HG03175 (cell line): ENCODE data around the gene ZEB2.

ENCODE experiments used
- ATAC-seq: cut with Tn5 transposase; IDR thresholded peaks from one replicate; pipeline ENCODE4 v1.9.1; 2021; ENCODE audit warnings: mild to moderate bottlenecking, moderate library complexity; ENCODE audit not compliant: unreplicated experiment

ZEB2 gene

DNA sequence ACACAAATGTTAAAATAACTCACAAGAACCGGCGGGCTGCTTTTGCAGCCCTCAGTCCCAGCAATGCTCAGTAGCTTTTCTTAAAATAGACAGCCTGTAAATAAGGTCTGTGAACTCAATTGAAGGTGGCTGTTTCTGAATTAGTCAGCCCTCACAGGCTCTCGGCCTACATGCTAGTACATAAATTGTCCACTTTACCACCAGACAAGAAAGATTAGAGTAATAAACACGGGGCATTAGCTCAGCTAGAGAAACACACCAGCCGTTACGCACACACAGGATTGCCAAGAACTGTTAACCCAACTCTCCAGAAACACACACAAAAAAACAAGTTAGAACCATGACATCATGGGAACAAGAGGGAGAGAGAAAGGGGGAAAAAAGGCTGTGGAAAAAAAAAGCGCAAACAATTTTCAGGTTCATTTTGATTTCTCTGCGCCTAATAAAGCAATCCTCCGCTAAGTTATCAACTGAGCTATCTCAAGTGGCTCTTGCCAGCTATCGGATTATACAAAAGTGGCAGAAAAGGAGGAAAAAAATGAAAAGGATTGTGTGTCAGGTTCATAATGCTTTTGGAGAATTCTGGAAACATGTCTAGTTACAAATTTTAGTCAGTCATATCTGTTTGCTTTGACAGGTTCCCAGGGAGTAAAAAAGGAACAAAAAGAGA, 89.1 kb downstream of the ZEB2 start:
- ATAC-seq, result peak; percentile 74

DNA sequence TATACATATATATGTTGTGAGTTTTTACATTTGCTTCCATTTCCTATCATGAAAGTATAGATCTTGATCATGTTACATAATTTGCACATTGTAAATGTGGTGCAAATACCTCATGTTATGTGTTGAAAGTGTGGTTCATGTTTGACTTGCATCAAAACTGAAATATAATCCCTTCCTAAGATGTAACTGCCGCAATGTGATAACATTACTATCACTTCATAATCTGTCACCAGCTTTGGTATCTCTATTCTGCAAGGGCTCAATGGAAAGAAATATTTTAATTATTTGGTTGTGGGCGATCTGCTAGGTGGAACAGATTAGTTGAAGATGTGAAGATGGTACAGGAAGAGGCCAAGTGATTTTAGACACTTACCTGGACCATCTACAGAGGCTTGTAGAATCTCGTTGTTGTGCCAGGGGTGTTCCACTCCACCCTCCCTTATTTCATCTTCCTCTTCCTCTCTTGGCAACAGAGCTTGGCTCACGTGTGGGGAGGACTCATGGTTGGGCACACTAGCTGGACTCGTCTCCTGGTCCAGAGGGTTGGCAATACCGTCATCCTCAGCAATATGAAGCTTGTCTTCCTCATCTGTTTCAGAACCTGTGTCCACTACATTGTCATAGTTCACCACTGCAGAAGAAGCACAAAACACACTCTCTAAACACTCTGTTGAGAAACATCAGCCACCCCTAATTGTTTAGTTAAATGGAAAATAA, 90.4 kb downstream of the ZEB2 start:
- ATAC-seq, result no peak

DNA sequence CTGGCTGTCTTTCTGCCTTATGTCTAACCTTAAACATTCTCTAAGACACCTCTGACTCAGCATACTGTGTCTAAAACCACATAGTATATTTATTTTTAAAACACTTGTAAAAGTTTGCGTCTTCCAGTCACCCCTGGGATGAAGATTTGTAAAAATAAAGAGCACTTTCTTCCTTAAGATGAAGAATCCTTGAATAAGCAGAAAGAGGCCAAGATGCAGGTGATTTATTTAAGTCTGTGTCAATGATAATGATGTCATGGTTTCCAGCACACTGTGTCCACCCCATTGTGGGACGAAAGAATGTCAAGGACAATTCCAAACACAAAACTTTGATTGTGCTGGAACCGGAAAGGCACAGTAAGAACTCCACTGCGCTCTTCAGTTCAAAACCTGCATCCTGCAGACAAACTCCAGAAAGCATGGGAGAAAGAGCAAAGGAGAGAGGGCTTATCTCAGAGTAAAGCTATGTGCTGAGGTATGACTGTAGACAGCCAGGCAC, 92.9 kb downstream of the ZEB2 start:
- no peak for ATAC-seq

DNA sequence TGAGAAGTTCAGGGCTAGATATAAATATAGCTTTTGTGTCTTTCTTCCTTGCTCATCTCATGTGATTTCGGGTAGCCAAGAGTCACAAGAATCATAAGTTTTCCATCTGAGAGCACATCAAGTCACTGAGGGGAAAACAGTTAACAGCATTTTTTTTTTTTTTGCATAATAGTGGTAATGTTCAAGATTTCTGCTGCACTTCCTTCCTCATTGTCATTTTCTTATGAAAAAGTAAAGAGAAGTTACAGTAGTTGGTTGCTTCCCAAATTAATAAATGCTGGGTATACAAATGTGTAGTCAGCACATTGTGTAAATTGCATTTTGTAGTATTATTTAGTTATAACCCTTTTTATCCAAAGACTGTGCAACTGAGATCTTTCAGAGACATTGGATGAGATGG, 93.6 kb downstream of the ZEB2 start:
- ATAC-seq, result no peak

DNA sequence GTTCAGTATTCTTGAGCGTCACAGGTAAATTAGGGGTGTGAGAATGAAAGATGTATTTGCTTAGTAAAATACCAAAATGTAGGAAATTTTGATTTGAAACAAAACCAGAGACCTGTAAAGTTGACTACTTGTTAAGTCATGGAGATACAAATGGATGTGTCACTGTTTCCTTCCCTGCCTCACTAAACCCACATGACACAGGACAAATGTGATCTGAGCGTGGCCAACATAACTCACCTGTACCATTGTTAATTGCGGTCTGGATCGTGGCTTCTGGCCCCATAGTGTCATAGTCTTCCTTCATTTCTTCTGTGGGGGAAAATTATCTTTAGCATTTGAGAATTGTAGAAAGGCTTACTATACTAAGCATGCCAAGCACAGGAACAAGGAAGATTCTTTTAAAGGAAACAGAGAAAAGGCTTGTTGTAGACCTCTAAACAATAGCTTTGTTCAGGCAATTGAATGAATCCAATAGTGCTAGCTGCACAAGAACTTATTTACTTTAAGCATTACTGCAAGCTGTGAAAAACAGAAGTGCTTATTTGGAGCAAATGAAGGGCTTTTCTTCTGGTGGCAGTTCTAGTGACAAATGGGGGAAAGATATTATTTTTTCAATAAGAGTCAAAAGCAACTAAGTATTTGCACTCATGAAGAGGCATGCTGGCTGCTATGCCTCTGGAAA, 95.2 kb downstream of the ZEB2 start:
- ATAC-seq, result no peak

DNA sequence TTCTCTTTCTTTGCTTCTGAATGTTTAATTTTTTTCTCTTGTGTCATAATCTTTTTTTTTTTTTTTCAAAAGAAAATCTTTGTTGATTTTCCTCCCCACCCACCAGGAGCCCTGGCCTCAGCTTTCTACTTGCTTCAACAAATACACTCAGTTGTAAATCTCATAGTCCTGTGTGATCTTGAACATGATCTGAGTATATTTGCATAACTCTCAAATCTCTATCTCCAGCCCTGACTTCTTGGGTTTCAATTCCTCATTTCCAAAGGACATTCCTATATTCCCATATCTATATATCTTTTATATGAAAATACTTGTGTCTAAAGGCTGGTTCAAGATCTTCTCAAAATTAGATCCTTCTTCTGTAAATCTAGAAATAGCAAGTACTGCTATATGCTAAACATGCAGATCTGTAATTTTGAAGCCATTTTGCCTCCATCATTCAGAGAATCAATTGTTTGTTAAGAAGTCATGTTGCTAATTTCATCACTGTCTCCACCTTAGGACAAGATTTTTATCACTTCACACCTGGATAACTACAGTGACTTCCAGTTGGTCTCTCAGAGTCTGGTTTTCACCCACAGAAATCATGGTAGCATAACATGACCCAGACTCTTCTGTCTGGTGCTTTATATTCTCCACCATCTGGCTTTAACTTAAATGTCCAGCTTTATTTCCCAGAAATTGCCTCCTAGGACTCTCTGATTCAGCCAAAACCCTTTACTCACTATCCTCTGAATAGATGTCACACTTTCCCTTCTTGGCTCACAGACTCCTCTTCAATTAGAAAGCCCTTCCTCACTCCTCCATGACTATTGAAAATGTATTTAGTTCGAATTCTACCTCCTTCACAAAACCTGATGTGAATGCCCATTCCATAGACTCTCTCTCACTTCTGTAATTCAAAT, 98.1 kb downstream of the ZEB2 start:
- no peak for ATAC-seq

DNA sequence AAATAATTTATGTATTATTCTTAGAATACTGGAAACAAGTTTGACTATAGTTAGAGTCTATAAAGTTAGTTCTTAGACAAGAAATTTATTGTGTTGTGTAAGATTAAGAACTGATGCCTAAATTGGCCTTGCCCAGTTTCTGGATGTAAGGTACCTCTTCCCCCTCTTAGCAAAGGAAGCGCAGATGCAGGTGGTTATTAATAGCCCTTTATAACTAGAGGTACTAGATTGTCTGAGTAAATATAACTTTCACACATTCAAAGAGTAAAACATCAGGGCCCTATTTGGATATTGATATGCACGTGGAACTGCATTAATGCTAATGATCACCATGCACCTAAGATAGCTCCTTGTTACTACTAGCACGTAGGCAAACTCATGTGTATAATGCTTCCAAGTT, 100.7 kb downstream of the ZEB2 start:
- ATAC-seq, result no peak

DNA sequence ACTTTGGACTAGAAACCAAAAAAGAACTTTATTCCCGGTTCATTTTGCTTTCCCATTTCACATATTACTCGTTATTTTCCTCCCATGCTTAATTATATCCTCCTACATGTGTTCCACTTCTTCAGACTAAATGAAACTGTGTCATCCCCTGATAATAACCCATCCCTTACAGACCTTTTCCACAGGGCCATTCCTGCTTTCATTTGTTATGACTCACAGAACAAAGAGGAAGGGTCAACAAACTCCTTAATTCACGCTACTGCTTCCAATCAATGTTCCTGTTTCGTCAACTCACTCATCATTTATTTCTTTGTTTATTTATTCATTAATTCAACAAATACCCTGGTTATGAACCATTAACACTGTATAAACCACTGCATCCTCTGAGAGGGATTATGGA, 104.5 kb downstream of the ZEB2 start:
- ATAC-seq, result no peak

DNA sequence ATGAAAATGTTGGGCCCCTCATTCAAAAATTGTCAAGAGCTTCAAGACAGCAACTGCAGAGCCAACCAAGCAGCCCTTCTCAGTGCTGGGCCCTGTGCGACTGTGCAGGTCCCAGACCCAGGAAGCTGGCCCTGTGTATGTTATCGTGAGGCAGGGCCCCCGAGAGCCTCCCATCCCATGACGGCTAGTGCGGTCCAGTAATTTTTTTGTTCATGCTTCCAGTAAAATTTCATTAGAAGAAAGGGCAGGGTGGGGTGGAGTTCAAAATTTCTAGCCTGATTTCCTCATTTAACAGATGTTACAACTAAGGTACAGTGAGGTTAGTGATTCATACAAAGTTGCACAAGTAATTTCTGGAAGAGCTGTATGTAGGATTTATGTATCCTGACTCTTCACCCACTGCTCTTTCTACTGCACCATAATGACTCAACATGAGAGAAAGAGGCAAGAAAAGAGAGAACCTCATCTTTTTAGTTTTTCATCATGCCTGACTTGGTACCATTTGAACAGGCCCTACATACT, 105.5 kb downstream of the ZEB2 start:
- no peak for ATAC-seq

DNA sequence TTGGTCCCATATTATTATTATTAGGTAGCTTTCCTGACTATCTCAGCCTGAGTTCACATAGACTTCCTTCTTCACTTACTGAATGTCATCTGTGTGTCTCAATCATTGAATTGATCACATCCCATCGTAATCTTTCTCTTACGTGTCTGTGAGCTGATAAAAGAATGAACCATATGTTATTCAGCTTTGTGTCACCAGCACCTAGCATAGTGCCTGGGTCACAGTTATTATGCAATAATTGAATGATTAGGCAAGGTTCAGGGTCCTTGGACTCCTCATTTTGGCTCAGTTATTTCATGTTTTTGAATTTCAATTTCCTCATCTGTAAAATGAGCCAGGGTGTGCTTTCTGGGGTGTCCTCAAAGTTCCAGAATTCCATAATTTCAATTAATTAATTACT, 107.2 kb downstream of the ZEB2 start:
- ATAC-seq, result no peak

DNA sequence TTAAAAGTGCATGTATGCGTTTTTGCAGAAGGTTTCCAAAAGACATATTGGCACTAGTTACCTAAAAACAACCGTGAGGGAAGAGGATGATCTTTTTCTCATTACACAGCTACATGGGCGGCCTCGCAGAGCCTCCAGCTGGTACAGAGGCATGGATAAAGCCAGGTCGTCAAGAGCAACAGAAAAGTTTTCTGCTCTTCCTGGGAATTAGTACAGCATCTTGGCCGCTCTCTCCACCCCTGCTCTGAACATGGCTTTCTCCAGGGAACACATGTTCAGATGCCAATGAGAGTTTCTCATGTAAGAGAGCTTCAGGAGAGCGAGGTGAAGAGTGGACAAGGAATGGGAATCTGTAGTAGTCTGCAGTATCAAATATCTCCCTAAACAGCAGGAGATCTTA, 108.4 kb downstream of the ZEB2 start:
- no peak for ATAC-seq

DNA sequence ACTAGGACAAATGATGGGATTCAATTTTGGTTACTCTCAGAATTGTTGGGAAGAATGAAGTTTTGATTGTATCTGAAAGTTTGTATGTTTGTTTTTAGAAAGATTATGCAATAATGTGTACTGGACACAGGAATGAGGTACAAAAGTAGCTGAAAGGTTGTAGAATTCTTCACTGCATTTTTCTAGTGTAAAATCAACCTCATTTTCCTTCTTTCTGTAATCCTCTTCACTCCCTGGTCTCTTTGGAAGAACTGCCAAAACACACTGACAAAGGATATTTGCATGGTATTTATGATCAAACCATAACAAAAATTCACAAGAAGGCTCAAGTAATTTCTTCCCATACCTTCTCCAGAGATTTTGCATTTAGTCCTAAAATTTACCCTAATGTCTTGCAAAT, 110.7 kb downstream of the ZEB2 start:
- ATAC-seq, result no peak

DNA sequence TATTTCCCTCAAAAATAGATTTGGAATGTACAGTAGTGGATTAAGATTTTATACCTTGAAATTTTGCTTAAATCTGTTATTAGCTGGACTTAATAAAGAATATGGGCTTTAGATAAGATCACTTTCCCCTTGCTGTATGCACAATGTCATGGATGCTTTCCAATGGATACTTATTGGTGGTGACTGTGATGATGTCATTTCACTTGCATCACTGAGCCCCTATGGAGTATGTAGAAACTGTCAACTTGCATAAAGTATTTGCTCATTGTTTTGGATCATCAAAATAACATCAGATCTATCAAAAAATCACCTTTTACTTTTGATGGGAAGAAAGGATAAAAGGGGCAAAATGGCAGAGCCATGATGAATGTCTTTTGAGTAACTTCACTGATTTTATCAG, 112.7 kb downstream of the ZEB2 start:
- ATAC-seq, result no peak

DNA sequence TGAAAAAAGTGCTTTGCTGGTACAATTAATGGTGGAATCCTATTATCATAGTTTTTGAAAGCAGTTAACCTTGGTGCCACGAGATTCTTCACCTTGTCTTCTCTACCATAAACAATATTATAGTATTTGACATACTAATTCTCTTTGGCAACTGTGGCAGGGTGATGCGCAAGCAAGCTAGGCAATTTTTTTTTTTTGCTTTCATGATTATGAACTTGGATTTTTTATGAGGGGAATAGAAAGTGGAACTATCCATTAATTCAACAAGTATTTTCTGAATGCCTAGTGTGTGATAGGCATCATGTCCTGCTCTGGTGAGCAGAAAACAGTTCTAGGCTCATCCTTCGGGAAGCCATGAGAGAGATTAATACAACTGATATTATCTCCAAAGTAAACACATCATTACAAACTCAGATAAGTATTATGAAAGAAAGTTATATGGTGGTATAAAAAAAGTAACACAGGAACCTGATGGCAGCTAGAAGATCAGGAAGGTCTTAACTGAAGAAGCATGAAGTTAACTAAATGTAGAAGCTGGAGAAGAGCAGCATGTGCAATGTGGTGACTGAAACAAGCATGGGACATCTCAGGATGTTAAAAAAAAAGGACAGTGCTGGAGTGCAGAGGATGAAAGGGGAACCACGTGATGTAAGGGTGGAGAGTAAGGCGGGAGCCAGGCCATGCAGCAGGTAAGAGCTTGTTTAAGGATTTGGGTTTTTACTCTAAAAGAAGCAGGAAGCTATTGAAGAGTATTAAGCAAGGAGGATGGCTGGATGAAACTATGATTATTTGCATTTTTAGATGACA, 113.7 kb downstream of the ZEB2 start:
- no peak for ATAC-seq

DNA sequence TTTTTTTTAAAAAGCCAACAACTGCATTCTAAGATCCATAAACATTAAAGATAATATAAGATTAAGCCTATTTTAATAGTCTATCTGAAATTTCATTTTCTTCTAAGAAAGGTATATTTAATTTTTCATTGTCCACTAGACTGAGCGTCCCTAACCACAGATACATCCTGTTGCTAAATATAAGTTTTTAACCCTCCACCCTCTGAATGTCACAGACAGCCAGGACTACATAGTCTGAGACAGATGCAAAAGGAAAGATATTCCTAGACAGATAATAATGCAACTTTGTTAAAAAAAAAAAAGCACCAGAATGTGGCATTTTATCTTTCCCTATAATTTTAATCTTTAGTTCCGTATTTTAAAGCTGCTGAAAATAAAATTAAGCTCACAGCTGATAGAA, 114.6 kb downstream of the ZEB2 start:
- ATAC-seq, result no peak

DNA sequence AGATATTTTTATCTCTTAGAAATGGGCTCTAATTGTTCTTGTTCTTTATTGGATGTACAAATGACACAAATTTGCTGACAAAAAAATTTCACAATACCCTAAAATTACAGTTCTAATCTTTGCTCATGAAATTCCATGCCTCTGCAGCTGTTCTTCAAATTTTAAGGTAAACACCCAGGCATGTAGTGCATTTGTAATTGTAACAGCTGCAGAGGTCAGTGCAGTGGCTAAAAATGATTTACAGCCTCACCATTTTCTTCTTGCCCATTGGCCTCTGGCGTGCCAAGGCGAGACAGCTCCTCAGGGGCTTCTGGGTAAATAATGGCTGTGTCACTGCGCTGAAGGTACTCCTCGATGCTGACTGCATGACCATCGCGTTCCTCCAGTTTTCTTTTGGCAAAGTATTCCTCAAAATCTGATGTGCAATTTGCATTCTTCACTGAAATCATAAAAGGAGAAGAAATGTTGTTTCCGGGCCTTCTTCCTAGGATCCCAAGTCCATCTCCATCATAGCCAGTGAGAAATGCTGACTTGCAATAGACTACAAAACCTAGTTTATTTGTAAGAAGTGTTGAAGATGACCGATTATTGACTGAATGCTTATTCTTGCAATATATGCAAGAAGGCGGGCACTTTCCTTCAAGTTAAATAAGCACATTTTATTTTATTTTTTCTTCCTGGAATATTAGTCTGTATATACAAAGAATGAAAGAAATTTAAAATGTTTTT, 115.2 kb downstream of the ZEB2 start:
- no peak for ATAC-seq

DNA sequence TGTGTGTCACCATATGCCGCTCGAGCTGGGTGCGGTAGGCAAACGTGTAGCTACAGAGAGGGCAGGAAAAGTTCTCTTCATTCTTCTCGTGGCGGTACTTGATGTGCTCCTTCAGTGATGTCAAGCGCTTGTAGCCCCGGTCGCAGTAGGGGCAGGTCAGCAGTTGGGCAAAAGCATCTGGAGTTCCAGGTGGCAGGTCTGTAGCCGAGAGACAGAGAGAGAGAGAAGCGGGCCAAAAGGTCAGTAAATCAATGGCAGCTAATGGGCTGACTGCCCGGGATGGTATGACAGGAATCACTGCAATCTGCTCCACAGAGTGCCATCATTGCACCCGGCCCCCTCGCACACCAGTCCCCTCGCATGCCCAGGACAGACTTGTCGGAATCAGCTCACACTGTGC, 116.0 kb downstream of the ZEB2 start:
- ATAC-seq, result no peak

DNA sequence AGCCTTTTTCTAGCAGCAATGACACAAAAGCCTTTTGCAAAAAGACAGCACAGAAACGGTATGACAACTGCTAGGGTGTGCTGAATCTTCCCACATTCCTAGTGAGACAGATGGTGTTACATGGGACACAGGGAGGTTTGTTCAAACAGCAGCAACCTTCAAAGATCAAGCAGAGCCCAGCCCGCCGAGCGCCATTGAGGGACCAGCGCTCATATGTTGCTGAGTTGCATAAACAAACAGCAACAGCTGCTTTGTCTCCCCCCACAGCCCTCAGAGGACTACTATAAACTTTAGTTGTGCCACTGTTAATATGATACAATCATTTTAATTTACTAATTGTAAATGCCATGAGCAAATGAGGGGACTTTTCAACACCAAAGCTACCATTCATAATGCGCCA, 117.7 kb downstream of the ZEB2 start:
- ATAC-seq, result no peak

DNA sequence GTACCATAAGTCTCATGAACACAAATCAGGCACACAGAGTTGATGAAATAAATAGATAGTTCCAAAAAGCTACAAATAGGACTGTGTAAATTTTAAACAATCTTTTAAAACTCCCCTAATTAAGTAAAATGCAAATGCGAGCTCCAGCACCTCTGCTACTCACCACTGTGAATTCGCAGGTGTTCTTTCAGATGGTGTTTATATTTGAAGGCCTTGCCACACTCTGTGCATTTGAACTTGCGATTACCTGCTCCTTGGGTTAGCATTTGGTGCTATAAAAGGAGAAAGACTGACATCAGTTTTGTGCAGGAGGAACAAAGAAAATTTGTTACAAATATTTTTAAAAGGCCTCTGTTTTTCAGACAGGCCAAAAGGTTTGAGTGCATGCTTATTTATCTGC, 118.9 kb downstream of the ZEB2 start:
- no peak for ATAC-seq
